Immature natural killer cell (primary cell): Measurements from ENCODE around the gene DKC1. TPM values are rescaled to one million over a fixed set of nuclear protein-coding genes. Genes with fewer than 3 reads are reported as not detected.
"Not testable (repeated sequence)": the region's sequence is repeated elsewhere in the genome, so short reads cannot be mapped to it uniquely, and the experiment has no call there.

Source experiments
- DNase-seq, 3 donors: peaks; one replicate each; pipeline ENCODE4 v3.0.0; 2022; ENCODE audit warnings: mixed read lengths in 1 of 3
- H3K27ac Mint-ChIP-seq, 6 donors: one replicate each; pipeline ENCODE4 v1.8.0; 2020; ENCODE audit warnings: mixed read lengths in 6 of 6, mild to moderate bottlenecking in 5 of 6, inconsistent platforms in 4 of 6, moderate library complexity in 3 of 6
- H3K27me3 Mint-ChIP-seq, 3 donors: one replicate each; pipeline ENCODE4 v1.8.0; 2020 to 2021; ENCODE audit warnings: low read depth in 3 of 3, mild to moderate bottlenecking in 3 of 3, mixed read lengths in 3 of 3, moderate library complexity in 3 of 3, inconsistent platforms in 1 of 3
- H3K36me3 Mint-ChIP-seq, 3 donors: one replicate each; pipeline ENCODE4 v1.8.0; 2020; ENCODE audit warnings: mixed read lengths in 3 of 3, inconsistent platforms in 2 of 3, mild to moderate bottlenecking in 2 of 3
- H3K4me1 Mint-ChIP-seq, 2 donors: one replicate each; pipeline ENCODE4 v1.8.0; 2020; ENCODE audit warnings: inconsistent platforms in 2 of 2, mild to moderate bottlenecking in 2 of 2, mixed read lengths in 2 of 2, moderate library complexity in 1 of 2
- H3K4me3 Mint-ChIP-seq, 5 donors: one replicate each; pipeline ENCODE4 v1.8.0; 2020; ENCODE audit warnings: mild to moderate bottlenecking in 5 of 5, mixed read lengths in 5 of 5, inconsistent platforms in 3 of 5, moderate library complexity in 3 of 5
- H3K9me3 Mint-ChIP-seq, 6 donors: one replicate each; pipeline ENCODE4 v1.8.0; 2020; ENCODE audit warnings: mild to moderate bottlenecking in 6 of 6, mixed read lengths in 6 of 6, inconsistent platforms in 4 of 6, moderate library complexity in 3 of 6
- polyA plus RNA-seq, 3 donors: library from polyadenylated mRNA; unstranded; fragments of 300-500 nt; fragmentation: Illumina TruSeq; gene quantifications; one replicate each; pipeline ENCODE4 v1.2.3, GENCODE V29; 2021

Gene DKC1
- polyA plus RNA-seq, 3 donors from 2014 or later = 21.1 to 35.5 (median 32.3) TPM

DNA sequence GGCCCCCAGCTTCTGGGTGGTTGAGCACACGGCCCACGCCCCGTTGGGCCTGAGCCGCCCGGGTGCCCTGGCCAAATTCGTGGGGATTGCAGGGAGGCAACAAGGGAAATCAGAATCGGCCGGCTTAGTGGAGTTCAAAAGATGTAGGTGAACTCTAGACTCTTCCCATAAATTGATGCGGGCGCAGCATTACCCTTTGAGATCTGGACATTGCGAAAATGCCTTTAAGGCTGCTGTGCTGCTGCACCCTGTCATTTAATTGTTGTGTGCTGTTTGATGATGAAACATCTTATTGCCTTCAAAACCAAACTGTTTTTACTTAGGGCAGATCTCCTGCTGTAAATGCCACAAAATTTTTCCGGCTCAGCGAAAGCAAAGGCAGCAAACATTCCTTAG is 43.0 kb downstream of the DKC1 start:
- Mint-ChIP-seq H3K27me3 (peaks cover 0 to 9% (median 0%) of the 10 kb centered on the region in 3 donors), H3K4me3 (peak overlapping the region; percentile 77 to 90 (median 85)), H3K27ac (peak overlapping the region; percentile 48 to 67 (median 58))

DNA sequence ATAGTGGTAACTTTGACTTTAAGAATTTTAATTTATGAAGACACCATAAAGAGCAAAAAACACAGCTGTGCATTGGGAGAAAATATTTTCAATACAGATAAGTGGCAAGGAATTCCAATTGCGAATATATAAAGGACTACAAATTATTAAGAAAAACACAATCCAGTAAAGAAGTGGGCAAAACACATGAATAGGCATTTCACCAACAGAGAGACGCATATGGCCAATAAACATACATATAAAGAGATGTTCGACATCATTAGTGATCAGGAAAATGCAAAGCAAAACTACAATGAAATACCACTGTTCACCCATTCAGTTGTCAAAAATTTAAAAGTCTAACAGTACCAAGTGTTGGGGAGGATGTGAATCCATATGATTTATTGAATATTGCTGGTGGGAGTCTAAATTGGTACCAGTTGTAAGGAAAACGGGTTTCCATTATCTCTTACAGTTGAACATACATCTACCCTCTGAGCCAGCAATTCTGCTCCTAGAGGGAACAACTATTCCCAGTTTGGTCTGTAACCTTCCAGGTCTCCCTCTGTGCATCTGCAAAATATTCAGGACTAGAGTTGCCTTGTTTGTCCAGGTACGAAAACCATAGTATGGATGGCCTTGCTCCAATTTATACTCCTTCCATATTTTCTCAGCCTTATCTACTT is 44.3 kb downstream of the DKC1 start:
- no peak for DNase-seq
- peaks cover 0 to 10% (median 0%) of the 10 kb centered on the region in 3 donors for H3K27me3 Mint-ChIP-seq
- H3K4me3 Mint-ChIP-seq = no peak overlapping the region
- H3K27ac Mint-ChIP-seq = no peak overlapping the region
- no peaks in the 10 kb centered on the region for H3K9me3 Mint-ChIP-seq
- peaks cover 37 to 44% of the 10 kb centered on the region in 2 donors for H3K4me1 Mint-ChIP-seq
- no peaks in the 10 kb centered on the region for H3K36me3 Mint-ChIP-seq

More for the DNA sequence above, 43.0 kb downstream of the DKC1 start:
- H3K9me3 Mint-ChIP-seq = no peaks in the 10 kb centered on the region
- no peak for DNase-seq
- no peaks in the 10 kb centered on the region for H3K36me3 Mint-ChIP-seq
- peaks cover 35 to 42% of the 10 kb centered on the region in 2 donors for H3K4me1 Mint-ChIP-seq

DNA sequence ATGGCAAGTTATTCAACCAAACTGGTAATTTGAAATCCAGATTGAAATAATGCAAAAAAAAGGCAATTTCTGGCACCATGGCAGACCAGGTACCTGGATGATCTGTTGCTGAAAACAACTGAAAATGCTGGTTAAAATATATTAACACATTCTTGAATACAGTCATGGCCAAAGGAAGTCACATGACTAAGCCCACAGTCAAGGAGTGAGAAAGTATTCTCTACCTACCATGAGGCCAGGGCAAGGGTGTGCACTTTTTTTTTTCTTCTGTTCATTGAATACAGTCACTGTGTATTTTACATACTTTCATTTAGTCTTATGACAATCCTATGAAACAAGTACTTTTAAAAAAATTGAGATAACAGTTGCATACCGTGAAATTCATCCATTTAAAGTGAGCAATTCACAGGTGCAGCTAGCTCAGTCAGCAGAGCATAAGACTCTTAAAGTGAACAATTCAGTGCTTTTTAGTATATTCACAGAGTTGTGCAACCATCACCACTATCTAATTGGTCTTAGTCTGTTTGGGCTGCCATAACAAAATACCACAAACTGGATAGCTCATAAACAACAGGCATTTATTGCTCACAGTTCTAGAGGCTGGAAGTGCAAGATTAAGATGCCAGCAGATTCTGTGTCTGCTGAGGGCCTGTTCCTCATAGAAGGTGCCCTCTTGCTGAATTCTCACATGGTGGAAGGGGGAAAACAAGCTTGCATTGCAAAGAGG is 47.4 kb downstream of the DKC1 start:
- Mint-ChIP-seq H3K27ac (peak overlapping the region in 2 of 6 donors; percentile 32 to 60), H3K27me3 (peaks cover 0 to 17% (median 4%) of the 10 kb centered on the region in 3 donors), H3K4me3 (peak overlapping the region in 4 of 5 donors; percentile 13 to 66 (median 40)), H3K4me1 (peaks cover 27 to 33% of the 10 kb centered on the region in 2 donors), H3K9me3 (no peaks in the 10 kb centered on the region), H3K36me3 (no peaks in the 10 kb centered on the region)
- DNase-seq = peak; percentile 31 to 42 (median 35)

DNA sequence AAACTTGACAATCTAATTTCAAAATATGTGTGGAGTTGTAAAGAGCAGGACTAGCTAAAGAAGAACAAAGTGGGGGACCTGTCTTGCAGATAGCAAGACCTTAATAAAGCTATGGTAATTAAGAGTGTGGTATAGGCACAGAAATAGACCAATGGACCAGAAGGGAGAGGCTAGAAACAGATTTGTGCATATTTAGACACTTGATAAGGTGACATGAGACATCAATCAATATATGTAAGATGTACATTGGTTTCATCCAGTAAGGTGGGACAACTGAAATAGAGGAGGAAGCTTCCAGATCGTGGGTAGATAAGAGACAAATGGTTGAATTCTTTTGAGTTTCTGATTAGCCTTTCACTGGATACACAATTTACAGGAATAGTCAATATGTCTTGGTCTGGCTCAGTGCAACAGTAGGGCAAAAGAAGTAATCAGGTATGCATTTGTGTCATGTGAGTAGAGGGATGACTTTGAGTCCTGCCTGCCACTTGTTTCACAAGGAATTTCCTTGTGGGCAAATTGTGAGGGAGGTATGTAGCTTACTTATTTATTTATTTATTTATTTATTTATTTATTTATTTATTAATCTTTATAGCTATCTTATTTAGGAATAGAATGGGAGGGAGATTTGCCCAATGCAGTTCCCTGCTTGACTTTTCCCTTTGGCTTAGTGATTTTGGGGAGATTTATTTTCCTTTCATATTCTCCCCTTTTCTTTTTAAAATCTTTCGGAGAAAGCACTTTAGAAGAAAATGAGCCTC is 49.9 kb downstream of the DKC1 start:
- H3K9me3 Mint-ChIP-seq = no peaks in the 10 kb centered on the region

DNA sequence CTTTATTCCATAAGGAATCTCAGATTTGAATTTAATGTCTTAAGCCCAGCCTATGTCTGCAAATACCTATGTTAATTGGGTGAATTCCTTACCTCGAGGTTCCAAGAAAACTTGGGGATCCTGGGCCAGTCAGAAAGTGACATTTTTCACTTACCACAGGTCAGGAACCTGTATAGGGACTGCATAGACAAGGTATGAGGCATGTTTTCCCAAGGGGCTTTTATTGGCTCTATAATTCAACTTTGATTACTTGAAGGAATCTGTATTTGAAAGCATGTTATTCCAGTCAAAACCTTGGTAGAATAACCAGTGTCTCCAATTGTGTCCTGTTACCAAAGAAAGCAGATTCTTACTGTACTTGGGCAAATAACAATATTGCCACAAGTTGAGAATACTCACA is 51.1 kb downstream of the DKC1 start:
- H3K4me3 Mint-ChIP-seq = no peak overlapping the region
- DNase-seq = no peak

More for the DNA sequence above, 49.9 kb downstream of the DKC1 start:
- Mint-ChIP-seq H3K27ac (no peak overlapping the region), H3K36me3 (no peaks in the 10 kb centered on the region), H3K4me3 (no peak overlapping the region), H3K4me1 (peaks cover 20 to 25% of the 10 kb centered on the region in 2 donors), H3K27me3 (peaks cover 0 to 20% (median 4%) of the 10 kb centered on the region in 3 donors)
- no peak for DNase-seq

DNA sequence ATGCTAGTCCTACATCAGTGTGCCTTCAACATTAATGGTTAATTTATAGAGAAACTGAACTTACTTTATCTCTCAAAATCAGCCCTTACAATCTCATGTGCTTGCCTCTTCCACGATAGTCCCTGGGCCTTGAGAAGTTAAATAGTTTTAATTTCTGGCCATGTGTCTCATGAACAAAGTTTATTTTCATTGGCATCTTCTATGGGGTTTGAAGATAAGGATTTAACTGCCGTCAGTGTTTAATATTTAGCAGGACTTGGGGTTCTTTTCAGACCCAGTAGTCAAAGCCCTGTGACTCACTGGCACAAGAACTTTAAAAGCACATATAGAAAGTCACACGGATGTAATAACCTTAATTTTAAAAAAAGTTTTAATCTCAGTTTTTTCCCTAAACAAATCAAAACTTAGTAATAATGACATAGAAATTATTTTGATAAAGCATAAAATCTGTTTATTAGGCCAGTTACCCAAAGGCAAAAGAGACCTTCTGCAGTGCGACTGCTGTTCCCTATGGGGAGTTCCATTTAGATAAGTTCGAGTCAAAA is 52.7 kb downstream of the DKC1 start:
- H3K4me1 Mint-ChIP-seq = peaks cover 5 to 6% of the 10 kb centered on the region in 2 donors
- H3K36me3 Mint-ChIP-seq = no peaks in the 10 kb centered on the region
- no peak for DNase-seq
- no peaks in the 10 kb centered on the region for H3K9me3 Mint-ChIP-seq
- no peak overlapping the region for H3K4me3 Mint-ChIP-seq
- peaks cover 0 to 26% (median 6%) of the 10 kb centered on the region in 3 donors for H3K27me3 Mint-ChIP-seq
- no peak overlapping the region for H3K27ac Mint-ChIP-seq

More for the DNA sequence above, 51.1 kb downstream of the DKC1 start:
- H3K27me3 Mint-ChIP-seq = peaks cover 0 to 23% (median 4%) of the 10 kb centered on the region in 3 donors
- no peak overlapping the region for H3K27ac Mint-ChIP-seq
- H3K36me3 Mint-ChIP-seq = no peaks in the 10 kb centered on the region
- H3K4me1 Mint-ChIP-seq = peaks cover 19 to 21% of the 10 kb centered on the region in 2 donors
- H3K9me3 Mint-ChIP-seq = no peaks in the 10 kb centered on the region

DNA sequence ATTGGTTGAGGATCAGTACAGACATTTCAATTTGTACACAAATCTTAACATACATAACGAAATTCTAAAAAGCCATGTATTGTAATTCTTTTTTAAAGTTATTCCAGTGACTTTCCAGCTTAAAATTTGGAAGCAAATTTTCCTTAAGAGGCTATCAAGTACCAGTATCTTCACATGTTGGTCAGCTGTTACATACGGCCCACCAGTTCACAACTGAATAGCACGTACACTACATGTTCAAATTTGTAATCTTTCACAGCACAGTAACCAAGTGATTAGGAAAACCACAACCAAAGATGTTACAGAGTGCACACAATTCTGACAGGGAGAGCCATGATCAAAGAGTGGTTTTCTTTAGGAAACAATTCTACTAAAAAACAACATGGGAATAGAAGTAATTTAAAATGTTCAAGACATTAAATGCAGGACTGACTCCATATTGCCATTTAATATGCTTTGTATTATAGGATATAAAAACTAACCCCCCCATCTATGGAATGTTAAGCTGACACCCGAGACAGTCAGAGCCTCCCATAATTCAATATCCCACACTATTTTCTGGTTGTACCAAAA is 53.7 kb downstream of the DKC1 start:
- H3K27me3 Mint-ChIP-seq = peaks cover 0 to 25% (median 7%) of the 10 kb centered on the region in 3 donors
- H3K9me3 Mint-ChIP-seq, H3K27ac Mint-ChIP-seq, H3K36me3 Mint-ChIP-seq, H3K4me1 Mint-ChIP-seq, H3K4me3 Mint-ChIP-seq, DNase-seq: not testable (repeated sequence)

DNA sequence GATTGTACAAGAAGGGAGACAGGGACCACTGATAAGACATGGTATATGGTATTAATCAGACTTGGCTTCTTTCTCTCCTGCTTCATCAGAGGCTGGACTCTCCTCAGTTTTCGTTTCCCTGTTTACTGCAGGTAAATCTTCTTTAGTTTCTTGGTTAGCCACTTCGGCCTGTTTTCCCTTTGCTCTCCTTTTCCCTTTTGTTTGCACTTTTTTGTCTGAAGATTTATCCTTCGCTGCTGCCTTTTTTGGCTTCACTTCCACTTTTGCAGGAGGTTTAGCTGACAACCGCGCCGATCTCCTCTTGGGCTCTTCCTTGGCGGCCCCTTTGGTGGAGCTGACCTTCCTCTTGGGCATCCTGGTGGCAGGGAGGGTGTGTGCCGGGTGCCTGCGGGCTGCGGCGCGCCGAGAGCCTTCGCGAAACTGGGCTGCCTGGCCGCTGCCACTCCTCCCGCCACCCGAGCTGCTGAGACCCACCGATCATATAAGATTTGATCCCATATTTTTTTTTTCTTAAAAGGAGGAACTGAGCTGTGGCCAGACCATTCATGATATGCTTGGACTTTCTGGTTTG is 54.5 kb downstream of the DKC1 start:
- H3K27ac Mint-ChIP-seq, H3K9me3 Mint-ChIP-seq, H3K4me3 Mint-ChIP-seq, DNase-seq, H3K4me1 Mint-ChIP-seq, H3K36me3 Mint-ChIP-seq: not testable (repeated sequence)
- H3K27me3 Mint-ChIP-seq = peaks cover 0 to 22% (median 7%) of the 10 kb centered on the region in 3 donors

DNA sequence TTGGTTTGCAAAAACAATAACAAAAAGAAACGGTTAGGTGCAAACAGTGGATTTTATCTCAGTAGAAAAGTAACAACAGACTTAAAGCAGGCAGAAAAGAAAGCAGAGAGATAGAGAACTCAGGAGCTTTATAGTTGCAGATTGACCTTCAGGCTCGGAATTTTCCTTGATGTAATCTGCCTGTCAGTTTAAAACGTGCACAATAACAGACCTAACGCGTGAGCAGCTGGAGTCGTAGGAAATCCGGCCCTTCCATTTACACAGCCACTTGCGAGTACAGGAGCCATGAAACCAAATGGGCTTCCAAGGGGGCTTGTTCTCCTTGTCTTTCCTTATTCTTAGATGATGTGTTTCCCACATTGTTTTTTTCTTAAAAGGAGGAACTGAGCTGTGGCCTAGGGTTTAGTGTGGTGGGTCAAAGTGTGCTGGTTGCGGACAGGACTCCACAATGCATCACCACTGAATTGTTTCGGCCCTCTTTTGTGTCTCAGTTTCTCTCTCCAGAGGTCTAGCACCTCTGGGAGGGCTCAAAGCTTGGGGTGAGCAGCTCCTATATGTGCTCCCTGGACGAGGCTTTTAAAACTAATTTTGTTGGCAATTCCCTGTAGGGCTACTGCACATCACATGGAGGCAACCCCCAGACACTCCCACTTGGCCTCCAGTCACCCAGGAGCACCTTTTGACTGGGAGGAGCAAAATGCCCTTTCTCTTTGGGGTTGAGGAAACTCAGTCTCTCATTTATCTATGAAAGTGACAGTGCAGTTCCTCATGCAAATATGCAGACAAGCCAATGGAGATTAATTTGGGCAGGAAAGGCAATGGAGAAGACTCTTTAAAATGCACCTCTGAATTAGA is 56.5 kb downstream of the DKC1 start:
- no peaks in the 10 kb centered on the region for H3K36me3 Mint-ChIP-seq
- no peak overlapping the region for H3K4me3 Mint-ChIP-seq
- no peak overlapping the region for H3K27ac Mint-ChIP-seq

DNA sequence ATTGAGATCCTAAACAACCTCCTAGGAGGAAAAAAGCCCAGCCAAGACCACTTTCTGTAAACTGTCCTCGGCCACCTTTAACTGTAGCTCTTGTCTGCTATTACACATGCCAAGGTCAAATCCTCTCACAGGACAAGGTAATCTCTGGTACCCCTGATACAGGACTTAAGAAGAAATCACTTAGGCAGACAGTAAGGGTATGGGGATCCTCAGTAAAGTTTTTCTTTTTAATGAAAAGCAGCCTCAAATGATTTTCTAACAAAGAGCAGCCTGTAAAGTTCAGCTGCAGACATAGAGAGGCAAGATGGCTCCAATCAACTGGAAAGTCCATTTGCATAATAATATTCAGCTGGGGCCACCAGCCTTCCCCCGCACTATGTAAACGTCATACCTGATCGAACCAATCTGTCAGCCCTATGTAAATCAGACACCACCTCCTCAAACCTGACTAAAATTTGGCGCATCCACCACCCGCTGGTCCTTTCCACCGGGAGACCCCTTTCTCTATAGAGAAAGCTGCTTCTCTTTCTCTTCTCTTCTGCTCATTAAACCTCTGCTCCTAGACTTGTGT is 57.2 kb downstream of the DKC1 start:
- H3K27me3 Mint-ChIP-seq = peaks cover 0 to 17% (median 4%) of the 10 kb centered on the region in 3 donors
- H3K4me1 Mint-ChIP-seq = no peaks in the 10 kb centered on the region
- H3K27ac Mint-ChIP-seq = no peak overlapping the region
- H3K9me3 Mint-ChIP-seq = no peaks in the 10 kb centered on the region
- H3K4me3 Mint-ChIP-seq = no peak overlapping the region
- no peaks in the 10 kb centered on the region for H3K36me3 Mint-ChIP-seq
- no peak for DNase-seq

More for the DNA sequence above, 56.5 kb downstream of the DKC1 start:
- no peaks in the 10 kb centered on the region for H3K4me1 Mint-ChIP-seq
- no peak for DNase-seq
- H3K27me3 Mint-ChIP-seq = peaks cover 0 to 17% (median 4%) of the 10 kb centered on the region in 3 donors
- H3K9me3 Mint-ChIP-seq = no peaks in the 10 kb centered on the region

DNA sequence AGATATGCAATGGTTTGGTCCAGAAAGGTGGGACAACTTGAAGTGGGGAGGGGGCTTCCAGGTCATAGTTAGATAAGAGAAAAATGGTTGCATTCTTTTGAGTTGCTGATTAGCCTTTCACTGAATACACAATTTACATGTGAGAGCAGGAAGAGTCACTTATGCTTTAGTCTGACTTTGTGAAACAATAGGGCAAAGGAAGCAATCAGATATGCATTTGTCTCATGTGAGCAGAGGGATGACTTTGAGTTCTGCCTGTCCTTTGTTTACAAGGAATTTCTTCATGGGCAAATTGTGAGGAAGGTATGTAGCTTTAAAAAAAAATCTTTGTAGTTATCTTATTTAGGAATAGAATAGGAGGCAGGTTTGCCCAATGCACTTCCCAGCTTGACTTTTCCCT is 58.9 kb downstream of the DKC1 start:
- no peak for DNase-seq
- no peaks in the 10 kb centered on the region for H3K36me3 Mint-ChIP-seq
- H3K27me3 Mint-ChIP-seq = peaks cover 0 to 10% (median 4%) of the 10 kb centered on the region in 3 donors
- H3K27ac Mint-ChIP-seq = no peak overlapping the region
- H3K9me3 Mint-ChIP-seq = no peaks in the 10 kb centered on the region
- H3K4me1 Mint-ChIP-seq = no peaks in the 10 kb centered on the region
- H3K4me3 Mint-ChIP-seq = no peak overlapping the region

DNA sequence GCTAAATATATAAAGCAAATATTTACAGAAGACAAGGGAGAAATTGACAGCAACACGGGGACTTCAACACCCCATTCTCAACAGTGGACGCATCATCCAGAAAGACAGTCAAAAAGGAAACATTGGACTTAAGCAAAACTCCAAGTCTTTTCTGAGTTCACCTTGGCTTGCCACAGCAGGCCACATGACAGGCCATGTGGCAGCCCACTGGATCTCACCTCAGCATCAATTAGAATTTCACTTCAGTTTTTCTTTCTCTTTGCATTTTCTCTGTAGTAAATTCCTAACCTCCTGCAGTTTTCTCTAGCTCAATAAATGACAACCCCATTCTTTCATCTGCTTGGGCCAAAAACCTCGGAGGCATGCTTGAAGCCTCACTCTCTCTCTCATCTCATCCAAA is 59.4 kb downstream of the DKC1 start:
- no peaks in the 10 kb centered on the region for H3K9me3 Mint-ChIP-seq
- H3K27ac Mint-ChIP-seq = no peak overlapping the region
- H3K36me3 Mint-ChIP-seq = no peaks in the 10 kb centered on the region
- no peaks in the 10 kb centered on the region for H3K4me1 Mint-ChIP-seq
- H3K27me3 Mint-ChIP-seq = peaks cover 0 to 9% (median 4%) of the 10 kb centered on the region in 3 donors
- no peak for DNase-seq
- no peak overlapping the region for H3K4me3 Mint-ChIP-seq
